Astrocyte (in vitro differentiated cells and primary cell): ENCODE data around the gene GNB1L. TPM values are rescaled to one million over a fixed set of nuclear protein-coding genes. Genes with fewer than 3 reads are reported as not detected.

Experiments used
- DNase-seq: peaks from one replicate; pipeline ENCODE4 v3.0.0-alpha.2; 2010; ENCODE audit warnings: low read depth
- FAIRE-seq: peaks from 2 replicates; lab custom pipeline; 2011; peaks lifted over from hg19 to GRCh38; lab: Jason Lieb, UNC
- H2AFZ ChIP-seq: 2 replicates; pipeline ENCODE4 v1.6.0; 2012; ENCODE audit warnings: low read depth, low read length, inconsistent platforms
- H3K27ac ChIP-seq: 2 replicates; pipeline ENCODE4 v1.5.1; 2011; ENCODE audit warnings: low read depth, low read length, inconsistent platforms
- H3K27me3 ChIP-seq: 2 replicates; pipeline ENCODE4 v1.6.0; 2011; ENCODE audit warnings: low read length, inconsistent platforms; ENCODE audit not compliant: insufficient read depth
- H3K36me3 ChIP-seq: 2 replicates; pipeline ENCODE4 v1.5.1; 2011; ENCODE audit warnings: low read length, inconsistent platforms; ENCODE audit not compliant: insufficient read depth
- H3K4me1 ChIP-seq: 2 replicates; pipeline ENCODE4 v1.5.1; 2011; ENCODE audit warnings: low read length, inconsistent platforms; ENCODE audit not compliant: insufficient read depth
- H3K4me2 ChIP-seq: 2 replicates; pipeline ENCODE4 v1.6.0; 2012; ENCODE audit warnings: low read length, inconsistent platforms
- H3K4me3 ChIP-seq: 2 replicates; pipeline ENCODE4 v1.5.1; 2011; ENCODE audit warnings: low read depth, mild to moderate bottlenecking, low read length, inconsistent platforms; ENCODE audit not compliant: insufficient read depth
- H3K79me2 ChIP-seq: 2 replicates; pipeline ENCODE4 v1.6.0; 2012; ENCODE audit warnings: mild to moderate bottlenecking, low read length, inconsistent platforms; ENCODE audit not compliant: insufficient read depth
- H3K9ac ChIP-seq: 2 replicates; pipeline ENCODE4 v1.6.0; 2012; ENCODE audit warnings: mild to moderate bottlenecking, low read length, inconsistent platforms
- H3K9me3 ChIP-seq: 2 replicates; pipeline ENCODE4 v1.5.1; 2012; ENCODE audit warnings: low read depth, mild to moderate bottlenecking, low read length, inconsistent platforms; ENCODE audit not compliant: insufficient read depth
- H4K20me1 ChIP-seq: 2 replicates; pipeline ENCODE4 v1.6.0; 2012; ENCODE audit warnings: low read length, inconsistent platforms; ENCODE audit not compliant: insufficient read depth
- H3K27ac Mint-ChIP-seq: one replicate; pipeline ENCODE4 v1.8.0; 2021; ENCODE audit warnings: mild to moderate bottlenecking, mixed read lengths; ENCODE audit not compliant: unreplicated experiment
- H3K27me3 Mint-ChIP-seq: one replicate; pipeline ENCODE4 v1.8.0; 2021; ENCODE audit warnings: low read depth, mixed read lengths; ENCODE audit not compliant: unreplicated experiment
- H3K36me3 Mint-ChIP-seq: one replicate; pipeline ENCODE4 v1.8.0; 2021; ENCODE audit warnings: low read depth, mixed read lengths; ENCODE audit not compliant: unreplicated experiment
- H3K4me1 Mint-ChIP-seq: one replicate; pipeline ENCODE4 v1.8.0; 2021; ENCODE audit warnings: low read depth, mixed read lengths; ENCODE audit not compliant: unreplicated experiment
- H3K4me3 Mint-ChIP-seq: one replicate; pipeline ENCODE4 v1.8.0; 2021; ENCODE audit warnings: mild to moderate bottlenecking, moderate library complexity, mixed read lengths; ENCODE audit not compliant: unreplicated experiment
- H3K9me3 Mint-ChIP-seq: one replicate; pipeline ENCODE4 v1.8.0; 2021; ENCODE audit warnings: mild to moderate bottlenecking, mixed read lengths; ENCODE audit not compliant: unreplicated experiment
- EZH2 ChIP-seq: IDR thresholded peaks from 2 replicates; pipeline ENCODE4 v1.6.1; 2012; ENCODE audit warnings: mild to moderate bottlenecking, low read length, inconsistent platforms; ENCODE audit not compliant: insufficient read depth
- total RNA-seq: library from RNA; stranded (reverse); gene quantifications from 2 replicates; pipeline ENCODE4 v1.2.1, GENCODE V29; 2021
- TF ChIP-seq, protein P1 (sequence below): IDR thresholded peaks from 2 replicates; pipeline ENCODE4 v1.5.1; 2011; ENCODE audit warnings: low read depth, mild to moderate bottlenecking, inconsistent platforms, low read length, moderate library complexity; ENCODE audit not compliant: insufficient read depth

Gene GNB1L
- total RNA-seq, 1 donor from 2014 or later = 14.3 TPM

GRCh38 chr22:19812910-19813309 is 41.8 kb downstream of the GNB1L start:
- Mint-ChIP-seq H3K27me3 (peaks cover 17% of the 10 kb centered on the region), H3K4me3 (no peak overlapping the region), H3K9me3 (no peaks in the 10 kb centered on the region), H3K4me1 (peaks cover 13% of the 10 kb centered on the region), H3K27ac (no peak overlapping the region), H3K36me3 (peaks cover 15% of the 10 kb centered on the region)
- H3K27ac ChIP-seq = no peak overlapping the region
- peaks cover 2% of the 10 kb centered on the region for H3K27me3 ChIP-seq
- H3K36me3 ChIP-seq = no peaks in the 10 kb centered on the region
- no peak for TF ChIP-seq EZH2
- TF ChIP-seq, protein P1, sequence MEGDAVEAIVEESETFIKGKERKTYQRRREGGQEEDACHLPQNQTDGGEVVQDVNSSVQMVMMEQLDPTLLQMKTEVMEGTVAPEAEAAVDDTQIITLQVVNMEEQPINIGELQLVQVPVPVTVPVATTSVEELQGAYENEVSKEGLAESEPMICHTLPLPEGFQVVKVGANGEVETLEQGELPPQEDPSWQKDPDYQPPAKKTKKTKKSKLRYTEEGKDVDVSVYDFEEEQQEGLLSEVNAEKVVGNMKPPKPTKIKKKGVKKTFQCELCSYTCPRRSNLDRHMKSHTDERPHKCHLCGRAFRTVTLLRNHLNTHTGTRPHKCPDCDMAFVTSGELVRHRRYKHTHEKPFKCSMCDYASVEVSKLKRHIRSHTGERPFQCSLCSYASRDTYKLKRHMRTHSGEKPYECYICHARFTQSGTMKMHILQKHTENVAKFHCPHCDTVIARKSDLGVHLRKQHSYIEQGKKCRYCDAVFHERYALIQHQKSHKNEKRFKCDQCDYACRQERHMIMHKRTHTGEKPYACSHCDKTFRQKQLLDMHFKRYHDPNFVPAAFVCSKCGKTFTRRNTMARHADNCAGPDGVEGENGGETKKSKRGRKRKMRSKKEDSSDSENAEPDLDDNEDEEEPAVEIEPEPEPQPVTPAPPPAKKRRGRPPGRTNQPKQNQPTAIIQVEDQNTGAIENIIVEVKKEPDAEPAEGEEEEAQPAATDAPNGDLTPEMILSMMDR = no peak
- no peaks in the 10 kb centered on the region for H3K79me2 ChIP-seq
- H3K9ac ChIP-seq = no peak overlapping the region
- H3K9me3 ChIP-seq = no peaks in the 10 kb centered on the region
- H4K20me1 ChIP-seq = peaks cover 13% of the 10 kb centered on the region
- peaks cover 15% of the 10 kb centered on the region for H3K4me1 ChIP-seq
- H3K4me2 ChIP-seq = no peak overlapping the region
- FAIRE-seq = no peak
- DNase-seq = no peak
- no peak overlapping the region for H2AFZ ChIP-seq
- H3K4me3 ChIP-seq = no peak overlapping the region

- H3K27me3 Mint-ChIP-seq = peaks cover 14% of the 10 kb centered on the region
- Histone ChIP-seq H4K20me1 (peaks cover 13% of the 10 kb centered on the region), H3K4me3 (no peak overlapping the region), H3K79me2 (no peaks in the 10 kb centered on the region), H3K36me3 (no peaks in the 10 kb centered on the region), H3K4me1 (peaks cover 15% of the 10 kb centered on the region), H3K27me3 (peaks cover 2% of the 10 kb centered on the region), H3K9ac (no peak overlapping the region), H3K9me3 (no peaks in the 10 kb centered on the region), H3K27ac (no peak overlapping the region), H2AFZ (no peak overlapping the region), H3K4me2 (no peak overlapping the region)
- TF ChIP-seq, protein P1 = no peak
- H3K4me3 Mint-ChIP-seq = no peak overlapping the region
- FAIRE-seq = no peak
- no peaks in the 10 kb centered on the region for H3K9me3 Mint-ChIP-seq
- DNase-seq = no peak
- peaks cover 13% of the 10 kb centered on the region for H3K4me1 Mint-ChIP-seq
- no peak overlapping the region for H3K27ac Mint-ChIP-seq
- peaks cover 15% of the 10 kb centered on the region for H3K36me3 Mint-ChIP-seq
Observed at GRCh38 chr22:19811811-19812771, 42.6 kb downstream of the GNB1L start.

DNA sequence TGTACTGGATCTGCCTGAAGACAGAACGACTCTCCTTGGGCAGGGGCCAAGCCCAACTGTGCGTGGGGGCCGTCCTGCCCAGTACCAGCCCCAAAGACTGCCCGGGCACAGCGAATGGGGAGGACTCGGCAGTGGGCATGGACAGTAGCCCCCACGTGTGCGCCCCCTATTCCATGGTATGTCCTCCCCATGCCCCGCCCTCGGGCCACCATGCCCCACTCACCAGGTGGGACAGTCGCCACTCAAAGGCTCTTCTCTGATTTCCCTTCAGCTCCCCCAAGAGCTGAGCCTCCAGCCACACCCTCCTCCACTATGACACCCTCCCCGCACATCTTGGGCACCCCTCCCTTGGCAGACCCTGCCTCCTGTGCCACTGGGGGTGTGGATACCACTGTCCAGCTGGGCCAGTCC is 43.5 kb downstream of the GNB1L start:
- no peak for TF ChIP-seq EZH2
- TF ChIP-seq, protein P1 = no peak
- DNase-seq = no peak
- peaks cover 17% of the 10 kb centered on the region for H3K4me1 Mint-ChIP-seq

More for the DNA sequence above, 43.5 kb downstream of the GNB1L start:
- Mint-ChIP-seq H3K27me3 (peaks cover 13% of the 10 kb centered on the region), H3K9me3 (no peaks in the 10 kb centered on the region), H3K36me3 (peaks cover 15% of the 10 kb centered on the region), H3K27ac (no peak overlapping the region), H3K4me3 (no peak overlapping the region)
- Histone ChIP-seq H2AFZ (no peak overlapping the region), H4K20me1 (peaks cover 13% of the 10 kb centered on the region), H3K4me3 (no peak overlapping the region), H3K4me2 (peak overlapping the region; percentile 62), H3K27ac (no peak overlapping the region), H3K4me1 (peaks cover 22% of the 10 kb centered on the region), H3K9ac (no peak overlapping the region), H3K9me3 (no peaks in the 10 kb centered on the region), H3K36me3 (no peaks in the 10 kb centered on the region), H3K27me3 (peaks cover 2% of the 10 kb centered on the region), H3K79me2 (no peaks in the 10 kb centered on the region)
- no peak for FAIRE-seq
